CD4-positive, alpha-beta T cell treated with Interleukin-15 for 4 hours (primary cell): ENCODE data around the gene CTBP1.
"Not testable (repeated sequence)": the region's sequence is repeated elsewhere in the genome, so short reads cannot be mapped to it uniquely, and the experiment has no call there.

Experiments
- DNase-seq: peaks from one replicate; pipeline ENCODE4 v3.0.0-alpha.2; 2020; ENCODE audit warnings: low spot score

The CTBP1 gene

GRCh38 chr4:1237981-1238675 lies 10.8 kb downstream of the CTBP1 start:
- DNase-seq = no peak

- not testable (repeated sequence) for DNase-seq
Measured at GRCh38 chr4:1237261-1237660, 11.7 kb downstream of the CTBP1 start.

DNA sequence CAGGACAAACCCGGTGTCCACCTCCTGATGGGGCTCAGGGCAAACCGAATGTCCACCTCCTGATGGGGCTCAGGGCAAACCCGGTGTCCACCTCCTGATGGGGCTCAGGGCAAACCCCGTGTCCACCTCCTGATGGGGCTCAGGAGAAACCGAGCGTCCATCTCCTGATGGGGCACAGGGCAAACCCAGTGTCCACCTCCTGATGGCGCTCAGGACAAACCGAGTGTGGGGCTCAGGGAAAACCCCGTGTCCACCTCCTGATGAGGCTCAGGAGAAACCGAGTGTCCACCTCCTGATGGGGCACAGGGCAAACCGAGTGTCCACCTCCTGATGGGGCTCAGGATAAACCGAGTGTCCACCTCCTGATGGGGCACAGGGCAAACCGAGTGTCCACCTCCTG lies 12.1 kb downstream of the CTBP1 start:
- DNase-seq = not testable (repeated sequence)

DNA sequence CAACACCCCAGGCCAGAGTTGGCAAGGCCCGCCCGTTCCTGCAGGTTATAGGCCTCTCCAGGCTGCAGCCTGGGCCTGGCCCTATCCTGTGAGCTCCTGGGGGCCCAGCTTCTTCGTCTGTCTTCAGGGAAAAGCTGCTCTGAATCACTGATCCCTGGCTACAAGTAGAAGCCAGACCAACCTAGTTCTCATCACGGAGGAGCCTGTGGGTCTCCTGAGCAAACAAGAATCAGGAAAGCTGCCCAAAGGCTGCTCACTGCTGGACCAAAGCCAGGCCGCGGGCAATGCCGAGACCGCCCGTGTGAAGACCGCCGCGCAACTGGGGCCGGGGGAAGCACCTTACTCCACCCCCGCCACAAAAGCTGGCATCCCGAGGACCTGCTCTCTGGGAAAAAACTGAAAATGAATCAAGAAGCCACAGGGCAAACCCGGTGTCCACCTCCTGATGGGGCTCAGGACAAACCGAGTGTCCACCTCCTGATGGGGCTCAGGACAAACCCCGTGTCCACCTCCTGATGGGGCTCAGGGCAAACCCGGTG lies 12.8 kb downstream of the CTBP1 start:
- DNase-seq = no peak

DNA sequence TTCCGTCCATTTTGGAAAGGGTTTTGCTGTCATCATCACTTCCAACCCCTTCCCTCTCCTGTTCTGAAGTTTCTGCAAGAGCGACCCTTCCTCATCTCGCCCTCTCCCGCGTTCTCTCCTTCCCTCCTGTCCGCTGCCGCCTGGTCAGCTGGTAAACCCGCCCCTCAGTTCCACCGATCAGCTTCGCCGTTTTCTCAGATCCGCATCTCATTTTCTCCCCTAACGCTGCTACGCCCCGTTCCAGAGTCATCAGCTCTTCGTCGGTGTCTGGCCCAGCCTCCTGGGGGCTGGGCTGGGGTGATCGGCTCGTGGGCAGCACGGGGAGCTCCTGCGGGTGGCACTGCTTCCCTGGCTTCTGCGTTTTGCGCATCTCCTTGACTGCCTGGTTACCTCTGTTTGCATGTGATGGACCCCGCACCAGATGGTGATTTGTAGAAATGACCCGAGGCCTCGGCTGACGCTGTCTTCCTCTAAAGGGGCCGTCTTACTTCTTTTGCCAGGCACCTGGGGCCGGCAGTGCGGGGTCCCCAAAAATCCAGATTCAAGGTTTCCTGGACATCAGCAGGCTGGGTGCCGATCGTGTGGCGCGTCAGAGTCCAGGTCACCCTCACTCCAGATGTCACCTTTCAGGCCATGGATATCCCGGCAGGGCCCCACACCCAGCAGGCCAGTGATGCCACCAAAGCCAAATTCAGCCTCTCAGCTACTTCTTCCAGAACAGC lies 13.4 kb downstream of the CTBP1 start:
- DNase-seq = no peak

- DNase-seq = no peak
Measured at GRCh38 chr4:1234811-1235292, 14.1 kb downstream of the CTBP1 start.

- DNase-seq = no peak
Measured at GRCh38 chr4:1234309-1234695, 14.6 kb downstream of the CTBP1 start.

DNA sequence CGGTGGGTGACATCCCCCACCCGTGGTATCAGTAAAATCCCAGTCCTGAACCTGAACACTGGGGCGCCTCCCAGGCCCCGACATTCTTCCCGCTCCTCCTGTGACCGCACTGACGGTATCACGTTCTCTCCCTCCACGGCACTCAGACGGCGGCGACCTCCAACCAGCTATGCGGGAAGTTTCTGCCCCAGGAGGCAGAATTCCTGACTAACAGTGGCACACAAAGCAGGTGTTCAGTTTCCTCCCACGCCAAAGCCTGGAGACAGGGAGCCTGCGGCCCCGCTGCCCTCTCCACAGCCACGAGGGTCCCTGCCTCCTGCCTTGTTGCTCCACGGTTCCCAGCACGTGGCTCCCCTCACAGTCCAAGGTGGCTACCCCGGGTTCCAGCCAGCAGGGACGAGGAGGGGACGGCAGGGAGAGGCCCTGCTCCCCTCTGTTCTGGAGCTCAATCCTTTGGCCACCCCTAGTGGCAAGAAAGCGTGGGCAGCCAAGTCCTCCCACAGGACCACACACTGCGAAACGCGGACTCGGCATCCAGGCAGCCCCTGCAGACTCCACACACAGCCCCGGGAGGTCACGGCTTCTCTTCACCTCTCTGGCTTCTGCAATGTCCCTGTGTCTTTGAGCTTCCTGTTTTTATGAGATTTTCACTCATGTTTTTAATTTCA lies 15.2 kb downstream of the CTBP1 start:
- no peak for DNase-seq

- DNase-seq = no peak
Measured at GRCh38 chr4:1232661-1233621, 16.0 kb downstream of the CTBP1 start.

GRCh38 chr4:1231637-1232360 lies 17.1 kb downstream of the CTBP1 start:
- no peak for DNase-seq

GRCh38 chr4:1230971-1231636 lies 17.8 kb downstream of the CTBP1 start:
- no peak for DNase-seq

- no peak for DNase-seq
Measured at GRCh38 chr4:1230316-1230715, 18.6 kb downstream of the CTBP1 start.

GRCh38 chr4:1229117-1229849 lies 19.6 kb downstream of the CTBP1 start:
- DNase-seq = no peak

GRCh38 chr4:1227816-1228215 lies 21.1 kb downstream of the CTBP1 start:
- DNase-seq = no peak

GRCh38 chr4:1226598-1226997 lies 22.3 kb downstream of the CTBP1 start:
- no peak for DNase-seq

DNA sequence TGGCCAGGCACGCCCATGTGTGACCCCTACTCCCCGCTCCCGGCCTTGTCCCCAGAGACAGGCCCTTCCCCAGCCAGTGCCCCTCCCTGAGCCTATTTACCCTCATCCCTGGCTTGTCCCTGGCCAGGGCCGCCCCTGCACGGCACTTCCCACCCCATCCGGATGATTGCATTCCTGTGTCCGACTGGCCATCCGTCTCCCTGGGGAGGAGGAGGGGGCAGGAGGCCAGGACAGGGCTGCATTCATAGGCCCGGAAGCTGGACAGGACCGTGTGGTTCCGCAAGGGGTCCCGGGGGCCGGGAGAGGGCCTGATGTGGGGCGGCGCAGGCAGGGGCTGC lies 22.8 kb downstream of the CTBP1 start:
- no peak for DNase-seq

- no peak for DNase-seq
Measured at GRCh38 chr4:1225272-1226143, 23.4 kb downstream of the CTBP1 start.
